Measurements from ENCODE around the gene VTI1A.

DNA sequence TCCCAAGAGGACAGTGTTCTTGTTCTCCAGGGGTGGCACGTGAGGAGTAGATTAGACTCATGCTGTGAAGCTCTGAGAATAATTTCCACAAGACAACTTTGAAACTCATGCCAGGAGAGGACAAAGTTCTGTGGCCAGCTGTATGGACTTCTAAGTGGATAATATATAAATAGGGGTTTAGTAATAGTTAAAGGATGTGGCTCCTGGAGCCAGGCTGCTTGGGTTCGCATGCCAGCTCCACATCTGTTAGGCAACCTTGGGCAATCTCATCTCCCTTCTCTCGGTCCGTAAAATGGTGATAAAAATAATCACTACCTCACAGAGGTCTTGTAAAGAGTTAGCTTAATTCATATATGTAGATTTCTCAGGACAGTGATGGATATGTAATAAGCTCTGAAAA lies 37.3 kb upstream of the VTI1A start:
- TF ChIP-seq, protein P1, sequence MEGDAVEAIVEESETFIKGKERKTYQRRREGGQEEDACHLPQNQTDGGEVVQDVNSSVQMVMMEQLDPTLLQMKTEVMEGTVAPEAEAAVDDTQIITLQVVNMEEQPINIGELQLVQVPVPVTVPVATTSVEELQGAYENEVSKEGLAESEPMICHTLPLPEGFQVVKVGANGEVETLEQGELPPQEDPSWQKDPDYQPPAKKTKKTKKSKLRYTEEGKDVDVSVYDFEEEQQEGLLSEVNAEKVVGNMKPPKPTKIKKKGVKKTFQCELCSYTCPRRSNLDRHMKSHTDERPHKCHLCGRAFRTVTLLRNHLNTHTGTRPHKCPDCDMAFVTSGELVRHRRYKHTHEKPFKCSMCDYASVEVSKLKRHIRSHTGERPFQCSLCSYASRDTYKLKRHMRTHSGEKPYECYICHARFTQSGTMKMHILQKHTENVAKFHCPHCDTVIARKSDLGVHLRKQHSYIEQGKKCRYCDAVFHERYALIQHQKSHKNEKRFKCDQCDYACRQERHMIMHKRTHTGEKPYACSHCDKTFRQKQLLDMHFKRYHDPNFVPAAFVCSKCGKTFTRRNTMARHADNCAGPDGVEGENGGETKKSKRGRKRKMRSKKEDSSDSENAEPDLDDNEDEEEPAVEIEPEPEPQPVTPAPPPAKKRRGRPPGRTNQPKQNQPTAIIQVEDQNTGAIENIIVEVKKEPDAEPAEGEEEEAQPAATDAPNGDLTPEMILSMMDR (IDR thresholded peaks at IDR 0.05) = no peak
- TF ChIP-seq POLR2A (IDR thresholded peaks at IDR 0.05) = no peak

Data from uterus (tissue), 2 donors.